ENCODE measurements around the gene CNST.

GRCh38 chr1:246587032-246587431 is 20.8 kb downstream of the CNST start:
- TF ChIP-seq CTCF (CRISPR knock-in tag; IDR thresholded peaks at IDR 0.05) = no peak
- TF ChIP-seq PREB (CRISPR knock-in tag; IDR thresholded peaks at IDR 0.05) = no peak
- no peak for TF ChIP-seq ZBTB7A (CRISPR knock-in tag; IDR thresholded peaks at IDR 0.05)
- TF ChIP-seq SNRNP70 (IDR thresholded peaks at IDR 0.05; ENCODE audit: low read depth, low read length) = no peak
- TF ChIP-seq HNRNPUL1 (IDR thresholded peaks at IDR 0.05; ENCODE audit: low read depth, low read length) = no peak
- TF ChIP-seq ZNF296 (CRISPR knock-in tag; conservative IDR thresholded peaks at IDR 0.05) = no peak
- no peak for TF ChIP-seq TGIF2 (CRISPR knock-in tag; IDR thresholded peaks at IDR 0.05)
- TF ChIP-seq DNMT3B (CRISPR knock-in tag; conservative IDR thresholded peaks at IDR 0.05) = no peak
- no peak for TF ChIP-seq ZNF263 (CRISPR knock-in tag; IDR thresholded peaks at IDR 0.05)
- no peak for TF ChIP-seq MBNL3 (CRISPR knock-in tag; conservative IDR thresholded peaks at IDR 0.05)
- no peak for TF ChIP-seq RFXAP (CRISPR knock-in tag; IDR thresholded peaks at IDR 0.05; ENCODE audit: borderline replicate concordance)
- TF ChIP-seq POLR2AphosphoS5 (IDR thresholded peaks at IDR 0.05; ENCODE audit: low read depth, low read length) = no peak
- TF ChIP-seq MED13 (CRISPR knock-in tag; IDR thresholded peaks at IDR 0.05) = no peak
- TF ChIP-seq IKZF4 (CRISPR knock-in tag; IDR thresholded peaks at IDR 0.05; ENCODE audit: borderline replicate concordance, low read depth, not compliant biosample characterization) = no peak

Measured in HepG2 (cell line).